A673 (cell line): ENCODE results near the gene ELK4. TPM values are rescaled to one million over a fixed set of nuclear protein-coding genes. Genes with fewer than 3 reads are reported as not detected.

Experiments used
- BruUV-seq: library from RNA; stranded (reverse); fragments of 400-500 nt; replicated peaks from 2 replicates; lab custom pipeline; 2021; lab: Mats Ljungman, UMichigan
- CTCF ChIA-PET: fragments of 300-600 bp; sonication (Branson Sonifier 250); formaldehyde crosslinking; loops from one replicate; lab custom pipeline; 2022; ENCODE audit warnings: antibody characterized with exemption; lab: Charles Lee
- POLR2A ChIA-PET: fragments of 300-600 bp; sonication (Branson Sonifier 250); formaldehyde crosslinking; loops from one replicate; lab custom pipeline; 2022; ENCODE audit warnings: antibody characterized with exemption; ENCODE audit not compliant: low non-redundant PET; lab: Charles Lee
- DNase-seq: peaks from one replicate; pipeline ENCODE4 v3.0.0-alpha.2; 2015; ENCODE audit warnings: low spot score
- H3K27ac ChIP-seq: fragments of 200-600 bp; sonication (generic); 2 replicates; pipeline ENCODE4 v1.5.1; 2016; ENCODE audit warnings: mixed run types, low read depth, mild to moderate bottlenecking, mixed read lengths, antibody characterized with exemption, low read length; ENCODE audit not compliant: poor library complexity, severe bottlenecking
- H3K27me3 ChIP-seq: fragments of 200-600 bp; sonication (generic); replicated peaks from 2 replicates; pipeline ENCODE4 v1.6.1; 2017; ENCODE audit warnings: mixed run types, low read depth, mild to moderate bottlenecking, mixed read lengths, antibody characterized with exemption, low read length; ENCODE audit not compliant: insufficient read depth, poor library complexity
- H3K36me3 ChIP-seq: fragments of 200-600 bp; sonication (generic); 2 replicates; pipeline ENCODE4 v1.6.1; 2016; ENCODE audit warnings: mixed run types, mild to moderate bottlenecking, mixed read lengths, antibody characterized with exemption, low read length; ENCODE audit not compliant: insufficient read depth, poor library complexity, severe bottlenecking
- H3K4me1 ChIP-seq: fragments of 200-600 bp; sonication (generic); 2 replicates; pipeline ENCODE4 v1.6.1; 2017; ENCODE audit warnings: mixed run types, mild to moderate bottlenecking, mixed read lengths, antibody characterized with exemption, low read length; ENCODE audit not compliant: insufficient read depth, poor library complexity, severe bottlenecking
- H3K4me3 ChIP-seq: fragments of 200-600 bp; sonication (generic); 2 replicates; pipeline ENCODE4 v1.5.1; 2016; ENCODE audit warnings: low read depth, mixed run types, mild to moderate bottlenecking, mixed read lengths, low read length; ENCODE audit not compliant: poor library complexity, severe bottlenecking
- H3K9me3 ChIP-seq: fragments of 200-600 bp; sonication (generic); 2 replicates; pipeline ENCODE4 v1.6.1; 2016; ENCODE audit warnings: mixed run types, low read depth, mild to moderate bottlenecking, mixed read lengths, antibody characterized with exemption, low read length; ENCODE audit not compliant: poor library complexity, severe bottlenecking
- EZH2 ChIP-seq: fragments of 200-600 bp; sonication (generic); IDR thresholded peaks from 2 replicates; pipeline ENCODE4 v1.6.1; 2017; ENCODE audit warnings: borderline replicate concordance, low read depth, mild to moderate bottlenecking, mixed read lengths, antibody characterized with exemption, low read length; ENCODE audit not compliant: poor library complexity, severe bottlenecking
- intact Hi-C: fragments of 100-400 bp; cut with micrococcal nuclease; formaldehyde crosslinking; loops from one replicate; pipeline ENCODE4 v1.10.0; 2022; ENCODE audit not compliant: unreplicated experiment
- total RNA-seq: library from RNA; stranded (reverse); gene quantifications from 2 replicates; pipeline ENCODE4 v1.2.3, GENCODE V29; 2021
- TF ChIP-seq, protein P1 (sequence below): fragments of 300-800, 200-600 bp; sonication (generic); conservative IDR thresholded peaks from 2 replicates; pipeline ENCODE4 v1.5.1; 2017; ENCODE audit warnings: low read depth, mild to moderate bottlenecking, antibody characterized with exemption, low read length, moderate library complexity, mixed read lengths

The ELK4 gene
- total RNA-seq, 1 experiment from 2014 or later = 38.2 TPM

- Histone ChIP-seq H3K4me3 (peak overlapping the region; percentile 69), H3K27ac (peak overlapping the region; percentile 79), H3K9me3 (no peaks in the 10 kb centered on the region), H3K36me3 (no peaks in the 10 kb centered on the region), H3K4me1 (peaks cover 7% of the 10 kb centered on the region), H3K27me3 (no peaks in the 10 kb centered on the region)
- POLR2A ChIA-PET = no interaction called here
- CTCF ChIA-PET = no interaction called here
- DNase-seq = no peak
- BruUV-seq = TSS peak; percentile 33
- intact Hi-C loops = loop anchor here (5.0 to 10.0 kb wide), 2 partner anchors 88 to 236 kb away; no protein-coding TSS in a partner anchor
- TF ChIP-seq, protein P1, sequence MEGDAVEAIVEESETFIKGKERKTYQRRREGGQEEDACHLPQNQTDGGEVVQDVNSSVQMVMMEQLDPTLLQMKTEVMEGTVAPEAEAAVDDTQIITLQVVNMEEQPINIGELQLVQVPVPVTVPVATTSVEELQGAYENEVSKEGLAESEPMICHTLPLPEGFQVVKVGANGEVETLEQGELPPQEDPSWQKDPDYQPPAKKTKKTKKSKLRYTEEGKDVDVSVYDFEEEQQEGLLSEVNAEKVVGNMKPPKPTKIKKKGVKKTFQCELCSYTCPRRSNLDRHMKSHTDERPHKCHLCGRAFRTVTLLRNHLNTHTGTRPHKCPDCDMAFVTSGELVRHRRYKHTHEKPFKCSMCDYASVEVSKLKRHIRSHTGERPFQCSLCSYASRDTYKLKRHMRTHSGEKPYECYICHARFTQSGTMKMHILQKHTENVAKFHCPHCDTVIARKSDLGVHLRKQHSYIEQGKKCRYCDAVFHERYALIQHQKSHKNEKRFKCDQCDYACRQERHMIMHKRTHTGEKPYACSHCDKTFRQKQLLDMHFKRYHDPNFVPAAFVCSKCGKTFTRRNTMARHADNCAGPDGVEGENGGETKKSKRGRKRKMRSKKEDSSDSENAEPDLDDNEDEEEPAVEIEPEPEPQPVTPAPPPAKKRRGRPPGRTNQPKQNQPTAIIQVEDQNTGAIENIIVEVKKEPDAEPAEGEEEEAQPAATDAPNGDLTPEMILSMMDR = no peak
- no peak for TF ChIP-seq EZH2
Observed at GRCh38 chr1:205630651-205631009, 1.2 kb downstream of the ELK4 start.

- Histone ChIP-seq H3K4me3 (peak overlapping the region; percentile 69), H3K36me3 (no peaks in the 10 kb centered on the region), H3K4me1 (peaks cover 7% of the 10 kb centered on the region), H3K27me3 (no peaks in the 10 kb centered on the region), H3K27ac (peak overlapping the region; percentile 79), H3K9me3 (no peaks in the 10 kb centered on the region)
- intact Hi-C loops = loop anchor here (5.0 to 10.0 kb wide), 2 partner anchors 88 to 235 kb away; no protein-coding TSS in a partner anchor
- ChIA-PET POLR2A (no interaction called here), CTCF (no interaction called here)
- no peak for DNase-seq
- no peak for TF ChIP-seq EZH2
- TF ChIP-seq, protein P1 = no peak
- no TSS peak for BruUV-seq
Observed at GRCh38 chr1:205630241-205630640, 1.6 kb downstream of the ELK4 start.

DNA sequence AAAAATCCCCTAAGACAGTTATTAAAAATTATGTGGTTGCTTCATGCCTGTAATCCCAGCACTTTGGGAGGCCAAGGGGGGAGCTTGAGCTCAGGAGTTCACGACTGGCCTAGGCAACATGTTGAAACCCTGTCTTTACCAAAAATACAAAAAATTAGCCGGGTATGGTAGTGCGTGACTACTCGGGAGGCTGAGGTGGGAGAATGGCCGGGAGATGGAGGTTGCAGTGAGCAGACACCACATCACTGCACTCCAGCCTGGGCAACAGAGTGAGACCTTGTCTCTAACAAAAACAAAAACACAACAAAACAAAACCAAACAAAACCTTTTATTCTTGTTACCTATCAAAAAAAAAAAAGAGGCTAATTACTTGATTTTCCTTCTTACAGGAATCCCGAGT lies 2.1 kb downstream of the ELK4 start:
- Histone ChIP-seq H3K27me3 (no peaks in the 10 kb centered on the region), H3K27ac (no peak overlapping the region), H3K4me1 (peaks cover 7% of the 10 kb centered on the region), H3K36me3 (no peaks in the 10 kb centered on the region), H3K9me3 (no peaks in the 10 kb centered on the region), H3K4me3 (peak overlapping the region; percentile 69)
- ChIA-PET CTCF (no interaction called here), POLR2A (no interaction called here)
- TF ChIP-seq, protein P1 = no peak
- TF ChIP-seq EZH2 = no peak
- intact Hi-C loops = loop anchor here (5.0 to 10.0 kb wide), 2 partner anchors 87 to 235 kb away; no protein-coding TSS in a partner anchor
- no peak for DNase-seq
- no TSS peak for BruUV-seq
